Measurements from ENCODE around the gene DYSF.
"Not testable (repeated sequence)": the region's sequence is repeated elsewhere in the genome, so short reads cannot be mapped to it uniquely, and the experiment has no call there.

The DYSF gene

DNA sequence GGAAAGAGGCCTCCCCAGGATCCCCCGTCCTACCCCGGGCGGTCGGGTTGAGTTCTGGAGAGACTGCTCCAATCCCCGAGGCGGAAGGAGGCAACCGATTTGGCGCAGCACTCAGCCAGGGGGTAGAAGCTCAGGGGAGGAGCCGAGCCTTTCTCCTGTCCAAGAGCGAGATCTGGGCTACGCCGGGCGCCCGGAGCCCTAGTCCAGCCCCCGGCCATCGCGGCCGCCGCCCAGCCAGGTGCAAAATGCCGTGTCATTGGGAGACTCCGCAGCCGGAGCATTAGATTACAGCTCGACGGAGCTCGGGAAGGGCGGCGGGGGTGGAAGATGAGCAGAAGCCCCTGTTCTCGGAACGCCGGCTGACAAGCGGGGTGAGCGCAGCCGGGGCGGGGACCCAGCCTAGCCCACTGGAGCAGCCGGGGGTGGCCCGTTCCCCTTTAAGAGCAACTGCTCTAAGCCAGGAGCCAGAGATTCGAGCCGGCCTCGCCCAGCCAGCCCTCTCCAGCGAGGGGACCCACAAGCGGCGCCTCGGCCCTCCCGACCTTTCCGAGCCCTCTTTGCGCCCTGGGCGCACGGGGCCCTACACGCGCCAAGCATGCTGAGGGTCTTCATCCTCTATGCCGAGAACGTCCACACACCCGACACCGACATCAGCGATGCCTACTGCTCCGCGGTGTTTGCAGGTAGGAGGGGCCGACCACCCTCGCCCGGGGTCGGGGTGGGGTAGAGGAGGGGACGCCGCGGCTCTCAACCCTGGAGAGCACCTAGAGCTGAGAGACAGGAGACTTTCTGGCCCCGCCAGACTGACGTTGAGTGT is at the start of gene DYSF:
TSS of gene DYSF (plus strand) at position 158 of the 817 bp plus-strand sequence.
- no peak for DNase-seq

GRCh38 chr2:71409611-71410010 is 43.8 kb upstream of the DYSF start:
- no peak for DNase-seq

DNA sequence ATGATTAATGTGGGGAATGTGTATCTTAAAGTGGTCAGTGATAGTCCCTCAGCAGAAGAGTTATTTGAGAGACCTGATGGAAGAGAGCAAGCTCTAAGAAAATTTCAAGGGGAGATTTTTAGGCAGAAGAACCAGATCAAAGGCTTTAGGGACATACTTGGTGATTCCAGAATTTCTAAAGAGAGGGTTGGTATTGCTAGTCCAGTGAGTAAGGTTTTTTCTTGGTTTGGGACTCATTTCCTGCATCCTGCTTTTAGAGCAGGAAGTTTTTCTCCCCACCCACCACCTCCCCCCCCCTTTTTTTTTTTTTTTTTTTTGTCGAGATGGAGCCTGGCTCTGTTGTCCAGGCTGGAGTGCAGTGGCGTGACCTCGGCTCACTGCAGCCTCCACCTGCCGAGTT is 42.7 kb upstream of the DYSF start:
- DNase-seq: no peak

GRCh38 chr2:71416866-71417265 is 36.5 kb upstream of the DYSF start:
- not testable (repeated sequence) for DNase-seq

GRCh38 chr2:71417300-71418202 is 35.8 kb upstream of the DYSF start:
- no peak for DNase-seq

- DNase-seq: no peak
Measured at GRCh38 chr2:71419145-71419544, 34.2 kb upstream of the DYSF start.

DNA sequence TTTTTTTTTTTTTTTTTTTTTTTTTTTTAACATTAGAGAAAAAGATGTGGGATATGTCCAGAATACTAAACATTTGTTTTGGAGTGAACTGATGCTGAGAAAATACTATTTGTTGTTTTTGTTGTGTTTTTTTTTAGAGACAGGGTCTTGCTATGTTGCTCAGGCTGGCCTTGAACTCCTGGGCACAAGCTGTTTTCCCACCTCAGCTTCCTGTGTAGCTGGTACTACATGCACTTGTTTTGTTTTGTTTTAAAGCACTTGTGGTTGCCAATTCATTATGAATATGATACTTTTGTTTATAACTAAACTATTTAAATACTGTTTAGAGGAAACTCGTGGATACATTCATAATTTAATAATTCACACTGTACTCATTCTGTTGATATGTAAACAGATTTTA is 33.4 kb upstream of the DYSF start:
- DNase-seq: no peak

- no peak for DNase-seq
Measured at GRCh38 chr2:71422786-71423185, 30.6 kb upstream of the DYSF start.

- DNase-seq: no peak
Measured at GRCh38 chr2:71423817-71424420, 29.4 kb upstream of the DYSF start.

DNA sequence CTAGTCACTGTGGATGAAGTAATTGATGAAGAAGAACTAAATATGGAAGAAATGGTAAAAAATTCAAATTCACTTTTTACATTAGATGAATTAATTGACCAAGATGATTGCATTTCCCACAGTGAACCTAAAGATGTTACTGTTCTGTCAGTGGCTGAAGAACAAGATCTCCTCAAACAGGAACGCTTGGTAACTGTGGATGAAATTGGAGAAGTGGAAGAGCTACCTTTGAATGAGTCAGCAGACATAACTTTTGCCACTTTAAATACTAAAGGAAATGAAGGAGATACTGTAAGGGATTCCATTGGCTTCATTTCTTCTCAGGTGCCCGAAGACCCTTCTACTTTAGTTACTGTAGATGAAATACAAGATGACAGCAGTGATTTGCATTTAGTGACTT is 26.6 kb upstream of the DYSF start:
- DNase-seq: no peak

DNA sequence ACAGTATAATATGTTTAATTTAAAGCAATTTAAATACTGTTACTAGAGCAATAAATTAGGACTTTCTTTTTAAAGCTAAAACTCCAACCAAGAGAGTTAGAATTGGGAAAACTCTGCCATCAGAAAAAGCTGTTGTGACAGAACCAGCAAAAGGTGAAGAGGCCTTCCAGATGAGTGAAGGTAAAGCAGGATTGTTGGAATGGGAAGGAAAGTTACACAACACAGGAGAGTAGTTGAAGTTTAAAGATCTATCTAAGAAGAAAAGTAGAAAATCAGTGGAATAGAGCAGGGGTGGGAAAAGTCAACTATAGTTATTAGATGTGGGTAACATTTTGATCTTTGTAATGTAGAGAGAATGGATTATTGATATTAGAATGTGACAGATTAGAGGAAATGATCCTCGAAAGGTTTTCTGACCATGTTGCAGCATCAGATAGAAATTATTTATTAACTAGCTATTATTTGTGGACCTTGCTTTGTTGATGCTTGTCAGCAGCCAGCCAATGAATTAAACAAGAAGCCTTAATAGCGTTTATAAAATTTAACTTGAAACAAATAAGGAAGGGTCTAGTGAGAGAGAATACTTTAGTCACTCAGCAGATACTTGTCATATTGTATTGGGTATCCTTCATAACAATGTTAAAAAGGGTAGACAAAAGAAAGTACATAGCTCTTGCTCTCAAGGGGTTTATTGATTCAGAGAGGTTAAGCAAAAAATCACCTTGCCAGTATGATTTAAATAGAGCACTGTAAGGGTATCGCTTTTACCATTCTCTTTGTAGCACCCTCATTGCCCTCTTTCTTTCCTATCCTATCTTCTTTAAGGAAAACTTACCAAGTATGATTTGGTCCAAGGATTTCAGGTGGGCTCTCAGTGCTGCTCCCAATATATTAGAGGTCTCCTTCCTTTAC is 24.6 kb upstream of the DYSF start:
- DNase-seq: no peak

DNA sequence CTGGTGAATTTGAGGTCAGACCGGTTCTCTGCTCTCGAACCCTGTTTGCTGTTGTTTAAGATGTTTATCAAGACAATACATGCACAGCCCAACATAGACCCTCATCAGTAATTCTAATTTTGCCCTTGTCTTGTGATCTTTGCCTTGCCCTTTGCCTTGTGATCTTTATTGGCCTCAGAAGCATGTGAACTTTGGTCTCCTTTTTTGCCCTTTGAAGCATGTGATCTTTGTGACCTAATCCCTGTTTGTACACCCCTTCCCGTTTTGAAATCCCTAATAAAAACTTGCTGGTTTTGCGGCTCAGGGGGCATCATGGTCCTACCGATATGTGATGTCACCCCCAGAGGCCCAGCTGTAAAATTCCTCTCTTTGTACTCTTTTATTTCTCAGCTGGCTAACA is 8.2 kb upstream of the DYSF start:
- not testable (repeated sequence) for DNase-seq

GRCh38 chr2:71446505-71446904 is 6.9 kb upstream of the DYSF start:
- no peak for DNase-seq

DNA sequence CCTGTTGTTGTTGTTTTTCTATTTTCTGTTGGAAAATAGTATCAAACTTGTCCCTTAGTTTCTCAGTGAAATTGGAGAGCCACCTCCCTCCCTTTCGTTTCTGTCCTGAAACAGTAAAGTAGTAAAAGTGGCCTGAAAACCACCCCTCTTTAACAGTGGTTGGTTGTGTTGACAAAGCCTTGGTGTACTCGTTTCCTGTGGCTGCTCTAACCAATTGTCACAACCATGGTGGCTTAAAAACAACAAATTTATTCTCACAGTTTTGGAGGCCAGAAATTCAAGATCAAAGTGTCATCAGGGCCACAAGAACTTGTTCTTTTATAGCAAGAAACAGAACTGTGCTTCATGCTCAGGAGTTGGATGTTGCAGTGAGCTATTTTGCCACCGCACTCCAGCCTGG is 4.0 kb upstream of the DYSF start:
- no peak for DNase-seq

- no peak for DNase-seq
Measured at GRCh38 chr2:71451705-71452104, 1.7 kb upstream of the DYSF start.

- no peak for DNase-seq
Measured at GRCh38 chr2:71452565-71452964, 796 bp upstream of the DYSF start.

GRCh38 chr2:71454221-71455010 is 1.1 kb downstream of the DYSF start:
- no peak for DNase-seq

DNA sequence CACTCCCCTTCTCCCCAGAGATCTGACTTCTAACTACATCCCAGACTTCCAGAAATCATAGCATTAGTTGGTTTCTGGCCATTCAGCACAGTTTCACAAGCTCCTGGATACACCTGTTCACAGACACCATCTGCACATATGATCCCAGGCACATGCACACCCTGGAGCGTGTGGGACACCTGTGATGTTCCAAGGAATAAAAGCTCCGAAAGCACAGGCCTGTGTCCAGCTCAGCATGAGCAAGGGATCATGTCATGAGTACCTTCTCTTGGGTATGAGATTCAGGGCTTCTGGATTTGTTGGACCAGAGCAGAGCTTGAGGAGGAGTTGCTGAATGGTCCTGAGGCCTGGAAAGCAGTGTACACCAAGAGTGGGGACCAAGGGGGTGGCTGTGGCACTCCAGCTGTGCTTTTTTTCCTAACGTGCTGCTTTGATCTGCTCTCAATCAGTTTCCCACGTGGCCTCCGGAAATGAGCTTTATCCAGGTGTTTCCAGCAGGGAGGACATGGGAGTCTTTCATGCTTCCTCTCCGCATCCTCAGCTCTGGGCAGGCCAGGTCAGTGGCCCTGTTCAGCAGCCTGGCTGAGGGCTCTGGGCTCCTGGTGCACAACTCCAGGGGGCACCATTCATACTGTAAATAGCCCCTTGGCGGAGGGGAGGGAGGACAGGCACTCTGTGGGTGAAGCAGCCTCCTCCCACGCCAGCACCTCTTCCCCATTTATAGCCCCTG is 1.8 kb downstream of the DYSF start:
- no peak for DNase-seq

GRCh38 chr2:71455741-71456569 is 2.6 kb downstream of the DYSF start:
- DNase-seq: no peak

- DNase-seq: no peak
Measured at GRCh38 chr2:71456617-71457016, 3.3 kb downstream of the DYSF start.

Measured in stimulated activated CD4-positive, alpha-beta T cell treated with anti-CD3 and anti-CD28 coated beads, Interleukin-2, amount 100 ng/mL, for 48 hours (primary cell).